HepG2 (cell line): Measurements from ENCODE around the gene PNKD. TPM values are rescaled to one million over a fixed set of nuclear protein-coding genes. Genes with fewer than 3 reads are reported as not detected.
A peak's percentile ranks its signal among the peaks of the same experiment; 100 is the strongest.

Source experiments
- E2F1 ChIP-seq: sonication (generic); formaldehyde crosslinking; IDR thresholded peaks from 2 replicates; pipeline ENCODE4 v1.5.0; 2020; ENCODE audit warnings: missing genetic modification reagents
- ESRRA ChIP-seq: sonication (generic); formaldehyde crosslinking; IDR thresholded peaks from 2 replicates; pipeline ENCODE4 v1.5.1; 2020; ENCODE audit warnings: mild to moderate bottlenecking, low read depth, missing genetic modification reagents
- HDAC6 ChIP-seq: fragments of 200-600 bp; sonication (generic); IDR thresholded peaks from 2 replicates; pipeline ENCODE4 v1.7.0; 2017; ENCODE audit warnings: mild to moderate bottlenecking, antibody characterized with exemption, low read length, low read depth
- HOXA3 ChIP-seq: sonication (generic); formaldehyde crosslinking; IDR thresholded peaks from 2 replicates; pipeline ENCODE4 v1.5.0; 2020; ENCODE audit warnings: missing genetic modification reagents
- REXO4 ChIP-seq: sonication (generic); formaldehyde crosslinking; IDR thresholded peaks from 2 replicates; pipeline ENCODE4 v1.8.0; 2022; ENCODE audit warnings: missing genetic modification reagents, mild to moderate bottlenecking, borderline replicate concordance
- RNF219 ChIP-seq: sonication (generic); formaldehyde crosslinking; IDR thresholded peaks from 2 replicates; pipeline ENCODE4 v1.5.0; 2020; ENCODE audit warnings: mild to moderate bottlenecking, missing genetic modification reagents
- SALL1 ChIP-seq: sonication (generic); formaldehyde crosslinking; IDR thresholded peaks from 2 replicates; pipeline ENCODE4 v1.8.0; 2022; ENCODE audit warnings: mild to moderate bottlenecking, missing genetic modification reagents
- THAP9 ChIP-seq: sonication (generic); formaldehyde crosslinking; IDR thresholded peaks from 2 replicates; pipeline ENCODE4; 2020; ENCODE audit warnings: missing genetic modification reagents, mild to moderate bottlenecking, borderline replicate concordance
- ZBTB43 ChIP-seq: sonication (generic); formaldehyde crosslinking; conservative IDR thresholded peaks from 2 replicates; pipeline ENCODE4 v1.4.0; 2020; ENCODE audit warnings: missing genetic modification reagents
- ZNF207 ChIP-seq: fragments of 450-650 bp; IDR thresholded peaks from 2 replicates; pipeline ENCODE4 v1.6.1; 2016; ENCODE audit warnings: antibody characterized with exemption, borderline replicate concordance
- ZNF562 ChIP-seq: sonication (generic); formaldehyde crosslinking; IDR thresholded peaks from 2 replicates; pipeline ENCODE4 v1.8.0; 2022; ENCODE audit warnings: missing genetic modification reagents, borderline replicate concordance
- ZNF598 ChIP-seq: sonication (generic); formaldehyde crosslinking; IDR thresholded peaks from 2 replicates; pipeline ENCODE4 v1.5.1; 2020; ENCODE audit warnings: mild to moderate bottlenecking, missing genetic modification reagents, borderline replicate concordance
- ZNF772 ChIP-seq: sonication (generic); formaldehyde crosslinking; IDR thresholded peaks from 2 replicates; pipeline ENCODE4 v1.5.0; 2020; ENCODE audit warnings: mild to moderate bottlenecking, missing genetic modification reagents
- ZUFSP ChIP-seq: sonication (generic); formaldehyde crosslinking; IDR thresholded peaks from 2 replicates; pipeline ENCODE4 v1.9.0; 2021; ENCODE audit warnings: missing genetic modification reagents, mild to moderate bottlenecking, borderline replicate concordance
- polyA plus RNA-seq, 8 experiments: library from polyadenylated mRNA; depleted of rRNA in 3 of 8; stranded (reverse) in 7 of 8; unstranded in 1 of 8; fragments of >200 nt; fragmentation: Illumina TruSeq in 4 of 8; extraction: Trizol in 4 of 8; gene quantifications; 2 replicates each; pipeline versions ENCODE4 v1.2.1 to v1.2.3, GENCODE V29; 2011 to 2016; ENCODE audit warnings: low read depth in 4 of 8, missing spikeins in 1 of 8, mixed read lengths in 1 of 8; ENCODE audit not compliant: insufficient read depth in 1 of 8
- total RNA-seq, 5 experiments: library from RNA; depleted of rRNA; stranded (reverse); fragments of >200 nt; fragmentation: Illumina TruSeq; extraction: Trizol; gene quantifications; 2 replicates each; pipeline ENCODE4 v1.2.3, GENCODE V29; 2016; ENCODE audit warnings: low read depth in 1 of 5
- TF ChIP-seq, protein P1 (sequence below): sonication (generic); formaldehyde crosslinking; IDR thresholded peaks from 2 replicates; pipeline ENCODE4 v1.5.0; 2020; ENCODE audit warnings: mild to moderate bottlenecking, missing genetic modification reagents, borderline replicate concordance

The PNKD gene
- total and polyA plus RNA-seq, 2 of the 13 experiments (the other 11 are each of a cell fraction or from before 2014, with no cell fraction given) = 55.9 to 80.4 TPM

DNA sequence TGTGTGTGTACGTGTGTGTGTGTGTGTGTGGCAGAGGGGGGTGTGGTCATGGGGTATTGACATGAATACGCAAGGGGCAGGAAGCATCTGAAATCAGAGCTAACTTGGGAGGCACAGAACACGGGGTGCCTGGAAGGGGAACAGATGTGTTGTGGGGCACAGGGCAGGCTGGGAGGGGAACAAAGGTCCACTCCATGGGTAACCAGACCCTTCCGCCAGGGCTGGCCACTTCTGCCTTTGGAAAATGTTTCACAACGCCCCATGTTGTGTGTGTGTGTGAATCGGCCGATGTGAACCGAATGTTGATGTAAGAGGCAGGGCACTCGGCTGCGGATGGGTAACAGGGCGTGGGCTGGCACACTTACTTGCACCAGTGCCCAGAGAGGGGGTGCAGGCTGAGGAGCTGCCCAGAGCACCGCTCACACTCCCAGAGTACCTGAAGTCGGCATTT lies 111.6 kb downstream of the PNKD start, which contains the start of gene SLC11A1 (continued):
- TF ChIP-seq ZUFSP (CRISPR knock-in tag) (no peak), ZNF562 (CRISPR knock-in tag) (no peak), ZBTB43 (CRISPR knock-in tag) (peak; percentile 89), THAP9 (peak; percentile 33; the same call in 1 of the 2 replicates), REXO4 (CRISPR knock-in tag) (no peak), HDAC6 (no peak), ZNF207 (no peak), RNF219 (CRISPR knock-in tag) (no peak), ZNF772 (CRISPR knock-in tag) (no peak), HOXA3 (CRISPR knock-in tag) (0 out of 2 replicates have a peak, but pooled peaks have one; percentile 15), ZNF598 (no peak; the same call in 1 of the 2 replicates), ESRRA (CRISPR knock-in tag) (no peak), E2F1 (CRISPR knock-in tag) (no peak), SALL1 (CRISPR knock-in tag) (peak; percentile 36; the same call in 1 of the 2 replicates)
- TF ChIP-seq, protein P1, sequence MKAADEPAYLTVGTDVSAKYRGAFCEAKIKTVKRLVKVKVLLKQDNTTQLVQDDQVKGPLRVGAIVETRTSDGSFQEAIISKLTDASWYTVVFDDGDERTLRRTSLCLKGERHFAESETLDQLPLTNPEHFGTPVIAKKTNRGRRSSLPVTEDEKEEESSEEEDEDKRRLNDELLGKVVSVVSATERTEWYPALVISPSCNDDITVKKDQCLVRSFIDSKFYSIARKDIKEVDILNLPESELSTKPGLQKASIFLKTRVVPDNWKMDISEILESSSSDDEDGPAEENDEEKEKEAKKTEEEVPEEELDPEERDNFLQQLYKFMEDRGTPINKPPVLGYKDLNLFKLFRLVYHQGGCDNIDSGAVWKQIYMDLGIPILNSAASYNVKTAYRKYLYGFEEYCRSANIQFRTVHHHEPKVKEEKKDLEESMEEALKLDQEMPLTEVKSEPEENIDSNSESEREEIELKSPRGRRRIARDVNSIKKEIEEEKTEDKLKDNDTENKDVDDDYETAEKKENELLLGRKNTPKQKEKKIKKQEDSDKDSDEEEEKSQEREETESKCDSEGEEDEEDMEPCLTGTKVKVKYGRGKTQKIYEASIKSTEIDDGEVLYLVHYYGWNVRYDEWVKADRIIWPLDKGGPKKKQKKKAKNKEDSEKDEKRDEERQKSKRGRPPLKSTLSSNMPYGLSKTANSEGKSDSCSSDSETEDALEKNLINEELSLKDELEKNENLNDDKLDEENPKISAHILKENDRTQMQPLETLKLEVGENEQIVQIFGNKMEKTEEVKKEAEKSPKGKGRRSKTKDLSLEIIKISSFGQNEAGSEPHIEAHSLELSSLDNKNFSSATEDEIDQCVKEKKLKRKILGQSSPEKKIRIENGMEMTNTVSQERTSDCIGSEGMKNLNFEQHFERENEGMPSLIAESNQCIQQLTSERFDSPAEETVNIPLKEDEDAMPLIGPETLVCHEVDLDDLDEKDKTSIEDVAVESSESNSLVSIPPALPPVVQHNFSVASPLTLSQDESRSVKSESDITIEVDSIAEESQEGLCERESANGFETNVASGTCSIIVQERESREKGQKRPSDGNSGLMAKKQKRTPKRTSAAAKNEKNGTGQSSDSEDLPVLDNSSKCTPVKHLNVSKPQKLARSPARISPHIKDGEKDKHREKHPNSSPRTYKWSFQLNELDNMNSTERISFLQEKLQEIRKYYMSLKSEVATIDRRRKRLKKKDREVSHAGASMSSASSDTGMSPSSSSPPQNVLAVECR (CRISPR knock-in tag) = no peak
